IPS DF 4.7 (cell line): ENCODE results near the gene SAP30.

Experiments used
- DNase-seq: peaks from one replicate; pipeline ENCODE4 v3.0.0-alpha.2; 2013; ENCODE audit warnings: low spot score; ENCODE audit errors: extremely low read depth

Gene SAP30

GRCh38 chr4:173414456-173414855 is 43.7 kb downstream of the SAP30 start:
- no peak for DNase-seq

- DNase-seq, result no peak
Observed at GRCh38 chr4:173415092-173415491, 44.3 kb downstream of the SAP30 start.

GRCh38 chr4:173415885-173416653 is 45.3 kb downstream of the SAP30 start:
- DNase-seq, result no peak

- no peak for DNase-seq
Observed at GRCh38 chr4:173417833-173418232, 47.1 kb downstream of the SAP30 start.

- DNase-seq, result no peak
Observed at GRCh38 chr4:173418639-173419038, 47.9 kb downstream of the SAP30 start.

- DNase-seq, result no peak
Observed at GRCh38 chr4:173420324-173420752, 49.6 kb downstream of the SAP30 start.

GRCh38 chr4:173420801-173421200 is 50.0 kb downstream of the SAP30 start:
- DNase-seq, result no peak

- no peak for DNase-seq
Observed at GRCh38 chr4:173424899-173425805, 54.4 kb downstream of the SAP30 start.

GRCh38 chr4:173426064-173426463 is 55.3 kb downstream of the SAP30 start:
- DNase-seq, result no peak
